ENCODE measurements around the gene RARB.

The RARB gene

GRCh38 chr3:25556447-25556846 is 128.4 kb downstream of the RARB start:
- DNase-seq, result no peak

GRCh38 chr3:25557694-25558093 is 129.6 kb downstream of the RARB start:
- no peak for DNase-seq

GRCh38 chr3:25558121-25558520 is 130.1 kb downstream of the RARB start:
- DNase-seq, result no peak

GRCh38 chr3:25558796-25559195 is 130.7 kb downstream of the RARB start:
- DNase-seq, result no peak

- DNase-seq, result no peak
These were observed 135.5 kb downstream of the RARB start for GRCh38 chr3:25563601-25564000.

- no peak for DNase-seq
These were observed 136.0 kb downstream of the RARB start for GRCh38 chr3:25564075-25564474.

GRCh38 chr3:25565807-25566206 is 137.7 kb downstream of the RARB start:
- DNase-seq, result no peak

- no peak for DNase-seq
These were observed 138.4 kb downstream of the RARB start for GRCh38 chr3:25566358-25566920.

- no peak for DNase-seq
These were observed 139.3 kb downstream of the RARB start for GRCh38 chr3:25567388-25567787.

GRCh38 chr3:25567806-25568524 is 139.9 kb downstream of the RARB start:
- no peak for DNase-seq

- DNase-seq, result no peak
These were observed 140.5 kb downstream of the RARB start for GRCh38 chr3:25568525-25569078.

- DNase-seq, result no peak
These were observed 143.2 kb downstream of the RARB start for GRCh38 chr3:25571285-25571684.

GRCh38 chr3:25572336-25572735 is 144.3 kb downstream of the RARB start:
- DNase-seq, result no peak

GRCh38 chr3:25572919-25573385 is 144.9 kb downstream of the RARB start:
- DNase-seq, result no peak

GRCh38 chr3:25573386-25574171 is 145.5 kb downstream of the RARB start:
- DNase-seq, result no peak

GRCh38 chr3:25574172-25574765 is 146.2 kb downstream of the RARB start:
- no peak for DNase-seq

GRCh38 chr3:25575001-25575400 is 146.9 kb downstream of the RARB start:
- no peak for DNase-seq

GRCh38 chr3:25576146-25576545 is 148.1 kb downstream of the RARB start:
- no peak for DNase-seq

- DNase-seq, result no peak
These were observed 148.9 kb downstream of the RARB start for GRCh38 chr3:25576831-25577454.

GRCh38 chr3:25578059-25578458 is 150.0 kb downstream of the RARB start:
- DNase-seq, result no peak

- DNase-seq, result no peak
These were observed 152.5 kb downstream of the RARB start for GRCh38 chr3:25580534-25580933.

GRCh38 chr3:25581335-25581734 is 153.3 kb downstream of the RARB start:
- DNase-seq, result no peak

- no peak for DNase-seq
These were observed 153.8 kb downstream of the RARB start for GRCh38 chr3:25581823-25582222.

Measured in NCI-H2107 (cell line).